ENCODE measurements around the gene ARFGAP1. TPM values are rescaled to one million over a fixed set of nuclear protein-coding genes. Genes with fewer than 3 reads are reported as not detected.

Gene ARFGAP1
- polyA plus RNA-seq, 1 donor (not counting 4 experiments of a cell fraction or from before 2014, with no cell fraction given): 31.5 TPM

DNA sequence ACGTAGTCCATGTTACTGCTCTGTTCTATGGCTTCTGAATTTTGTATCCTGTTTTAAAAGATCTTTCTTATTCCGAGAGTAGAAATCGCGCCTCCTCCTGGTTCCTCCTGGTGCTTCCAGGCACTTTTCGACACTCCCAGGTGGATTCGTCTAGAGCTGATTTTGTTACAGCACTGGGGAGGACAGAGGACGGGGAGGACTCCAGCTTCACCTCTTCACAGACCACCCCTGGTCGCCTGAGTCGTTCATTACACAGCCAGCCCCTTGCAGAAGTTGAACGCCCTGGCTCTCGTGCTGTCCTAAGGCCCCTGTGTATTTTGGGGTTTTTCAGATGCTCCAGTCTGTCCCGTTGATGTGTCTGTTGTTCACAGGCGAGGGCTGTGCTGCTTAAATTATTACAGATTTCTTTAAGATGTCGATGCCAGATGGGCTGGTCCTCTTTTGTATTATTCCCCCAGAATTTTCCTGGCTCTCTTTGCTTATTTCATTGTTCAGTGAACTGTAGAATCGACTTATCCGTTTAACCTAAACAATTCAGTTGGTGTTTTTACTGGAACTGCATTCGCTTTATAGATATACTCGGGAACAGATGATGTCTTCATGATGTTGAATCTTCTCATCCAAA, 50.9 kb downstream of the ARFGAP1 start:
- DNase-seq (ENCODE audit: low read depth, low spot score): no peak

DNA sequence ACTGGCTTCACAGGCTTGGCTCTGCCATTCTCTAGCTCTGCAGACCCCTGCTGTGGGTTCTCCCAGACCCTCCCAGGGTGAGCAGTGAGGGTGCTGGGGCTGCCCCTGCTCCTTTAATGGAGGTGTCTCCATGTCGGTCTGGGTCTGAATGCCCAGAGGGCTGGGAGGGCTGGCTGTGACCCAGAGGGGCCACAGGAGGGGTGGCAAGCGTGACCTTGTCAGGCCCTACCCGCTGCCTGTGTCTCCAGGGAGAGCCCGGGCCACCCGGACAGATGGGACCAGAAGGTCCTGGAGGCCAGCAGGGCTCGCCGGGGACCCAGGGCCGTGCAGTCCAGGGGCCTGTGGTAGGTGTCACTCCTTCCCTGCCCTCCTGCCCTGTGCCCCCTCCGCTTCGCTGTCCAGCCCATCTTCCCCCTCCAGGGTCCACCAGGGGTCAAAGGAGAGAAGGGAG, 52.4 kb downstream of the ARFGAP1 start:
- DNase-seq (ENCODE audit: low read depth, low spot score) (no peak), FAIRE-seq (no peak)
- H3K4me1 ChIP-seq (ENCODE audit: control insufficient read depth, extremely low read depth, insufficient read depth, low read length): no peaks in the 10 kb centered on the region
- no peaks in the 10 kb centered on the region for H3K79me2 ChIP-seq (ENCODE audit: control insufficient read depth, insufficient read depth, low read length)
- H3K27me3 ChIP-seq (ENCODE audit: control insufficient read depth, extremely low read depth, insufficient read depth, low read length): peaks cover 22% of the 10 kb centered on the region
- no peak for TF ChIP-seq EZH2 (IDR thresholded peaks at IDR 0.05; ENCODE audit: low read length)
- TF ChIP-seq, protein P1, sequence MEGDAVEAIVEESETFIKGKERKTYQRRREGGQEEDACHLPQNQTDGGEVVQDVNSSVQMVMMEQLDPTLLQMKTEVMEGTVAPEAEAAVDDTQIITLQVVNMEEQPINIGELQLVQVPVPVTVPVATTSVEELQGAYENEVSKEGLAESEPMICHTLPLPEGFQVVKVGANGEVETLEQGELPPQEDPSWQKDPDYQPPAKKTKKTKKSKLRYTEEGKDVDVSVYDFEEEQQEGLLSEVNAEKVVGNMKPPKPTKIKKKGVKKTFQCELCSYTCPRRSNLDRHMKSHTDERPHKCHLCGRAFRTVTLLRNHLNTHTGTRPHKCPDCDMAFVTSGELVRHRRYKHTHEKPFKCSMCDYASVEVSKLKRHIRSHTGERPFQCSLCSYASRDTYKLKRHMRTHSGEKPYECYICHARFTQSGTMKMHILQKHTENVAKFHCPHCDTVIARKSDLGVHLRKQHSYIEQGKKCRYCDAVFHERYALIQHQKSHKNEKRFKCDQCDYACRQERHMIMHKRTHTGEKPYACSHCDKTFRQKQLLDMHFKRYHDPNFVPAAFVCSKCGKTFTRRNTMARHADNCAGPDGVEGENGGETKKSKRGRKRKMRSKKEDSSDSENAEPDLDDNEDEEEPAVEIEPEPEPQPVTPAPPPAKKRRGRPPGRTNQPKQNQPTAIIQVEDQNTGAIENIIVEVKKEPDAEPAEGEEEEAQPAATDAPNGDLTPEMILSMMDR (optimal IDR thresholded peaks at IDR 0.05 in 1 of 3, IDR thresholded peaks at IDR 0.05 in 1 of 3, conservative IDR thresholded peaks at IDR 0.05 in 1 of 3; ENCODE audit: extremely low read depth in 1 of 3, insufficient read depth in 2 of 3, low read length in 3 of 3): no peak
- H4K20me1 ChIP-seq (ENCODE audit: control insufficient read depth, extremely low read depth, insufficient read depth, low read length): no peaks in the 10 kb centered on the region
- H3K4me3 ChIP-seq (ENCODE audit: control insufficient read depth in 2 of 3, extremely low read depth in 1 of 3, insufficient read depth in 2 of 3, low read depth in 1 of 3, low read length in 3 of 3): no peak overlapping the region
- H3K4me2 ChIP-seq (ENCODE audit: control insufficient read depth, extremely low read depth, insufficient read depth, low read depth, low read length): no peak overlapping the region
- H2AFZ ChIP-seq (ENCODE audit: control insufficient read depth, low read length): no peak overlapping the region
- H3K9ac ChIP-seq (ENCODE audit: control insufficient read depth, extremely low read depth, insufficient read depth, low read length): no peak overlapping the region
- no peaks in the 10 kb centered on the region for H3K9me3 ChIP-seq (ENCODE audit: control insufficient read depth, low read depth, low read length)
- H3K27ac ChIP-seq (ENCODE audit: control insufficient read depth, insufficient read depth, low read length): no peak overlapping the region
- no peaks in the 10 kb centered on the region for H3K36me3 ChIP-seq (ENCODE audit: control insufficient read depth in 2 of 2, extremely low read depth in 1 of 2, insufficient read depth in 2 of 2, low read length in 2 of 2)
- dilution Hi-C loops (cut with MboI; ENCODE audit: extremely low pct_ligation_motif_present, low sequenced_read_pairs): no loop called here
- no peaks in the 10 kb centered on the region for H3K9me1 ChIP-seq (ENCODE audit: control insufficient read depth, extremely low read depth, insufficient read depth, low read length)

More for the DNA sequence above, 50.9 kb downstream of the ARFGAP1 start:
- H2AFZ ChIP-seq (ENCODE audit: control insufficient read depth, low read length): no peak overlapping the region
- TF ChIP-seq, protein P1 (optimal IDR thresholded peaks at IDR 0.05 in 1 of 3, IDR thresholded peaks at IDR 0.05 in 1 of 3, conservative IDR thresholded peaks at IDR 0.05 in 1 of 3; ENCODE audit: extremely low read depth in 1 of 3, insufficient read depth in 2 of 3, low read length in 3 of 3): no peak
- TF ChIP-seq EZH2 (IDR thresholded peaks at IDR 0.05; ENCODE audit: low read length): no peak
- H3K4me2 ChIP-seq (ENCODE audit: control insufficient read depth, extremely low read depth, insufficient read depth, low read depth, low read length): no peak overlapping the region
- FAIRE-seq: no peak
- dilution Hi-C loops (cut with MboI; ENCODE audit: extremely low pct_ligation_motif_present, low sequenced_read_pairs): no loop called here
- no peak overlapping the region for H3K4me3 ChIP-seq (ENCODE audit: control insufficient read depth in 2 of 3, extremely low read depth in 1 of 3, insufficient read depth in 2 of 3, low read depth in 1 of 3, low read length in 3 of 3)
- H3K9ac ChIP-seq (ENCODE audit: control insufficient read depth, extremely low read depth, insufficient read depth, low read length): no peak overlapping the region
- no peaks in the 10 kb centered on the region for H3K36me3 ChIP-seq (ENCODE audit: control insufficient read depth in 2 of 2, extremely low read depth in 1 of 2, insufficient read depth in 2 of 2, low read length in 2 of 2)
- no peaks in the 10 kb centered on the region for H4K20me1 ChIP-seq (ENCODE audit: control insufficient read depth, extremely low read depth, insufficient read depth, low read length)
- no peaks in the 10 kb centered on the region for H3K4me1 ChIP-seq (ENCODE audit: control insufficient read depth, extremely low read depth, insufficient read depth, low read length)
- no peaks in the 10 kb centered on the region for H3K9me1 ChIP-seq (ENCODE audit: control insufficient read depth, extremely low read depth, insufficient read depth, low read length)
- H3K9me3 ChIP-seq (ENCODE audit: control insufficient read depth, low read depth, low read length): no peaks in the 10 kb centered on the region
- no peak overlapping the region for H3K27ac ChIP-seq (ENCODE audit: control insufficient read depth, insufficient read depth, low read length)
- peaks cover 22% of the 10 kb centered on the region for H3K27me3 ChIP-seq (ENCODE audit: control insufficient read depth, extremely low read depth, insufficient read depth, low read length)
- no peaks in the 10 kb centered on the region for H3K79me2 ChIP-seq (ENCODE audit: control insufficient read depth, insufficient read depth, low read length)
